ENCODE measurements around the gene ACTL8. TPM values are rescaled to one million over a fixed set of nuclear protein-coding genes. Genes with fewer than 3 reads are reported as not detected.

The ACTL8 gene
- total and polyA plus RNA-seq, 2 of the 4 experiments (the other 2 are of a cell fraction) = under 0.01 to 0.07 TPM

GRCh38 chr1:17773591-17774326 is 18.6 kb downstream of the ACTL8 start:
- Histone ChIP-seq H3K56ac (ENCODE audit: extremely low read depth, insufficient read depth, low read length) (no peak overlapping the region), H2BK15ac (ENCODE audit: low read depth, low read length) (no peak overlapping the region), H2BK5ac (ENCODE audit: low read depth, low read length, poor library complexity, severe bottlenecking) (no peak overlapping the region), H3K79me1 (ENCODE audit: low read depth in 1 of 2, low read length in 2 of 2) (no peaks in the 10 kb centered on the region), H3K4ac (ENCODE audit: low read depth, low read length) (no peak overlapping the region), H2AFZ (replicated peaks; ENCODE audit: low read length, poor library complexity) (peak overlapping the region; percentile 25), H3K4me1 (ENCODE audit: control insufficient read depth, insufficient read depth, low read length) (peaks cover 6% of the 10 kb centered on the region), H3K9me1 (ENCODE audit: insufficient read depth, low read length) (no peaks in the 10 kb centered on the region), H3K27me3 (ENCODE audit: control insufficient read depth, insufficient read depth, low read length) (peaks cover 6% of the 10 kb centered on the region; the same call in 1 of the 2 replicates), H3K23ac (ENCODE audit: low read depth, low read length) (no peak overlapping the region), H3K36me3 (ENCODE audit: control insufficient read depth, insufficient read depth, low read length) (no peaks in the 10 kb centered on the region), H4K91ac (ENCODE audit: insufficient read depth, low read depth, low read length) (no peak overlapping the region), H2BK120ac (ENCODE audit: low read depth, low read length) (no peak overlapping the region), H4K8ac (ENCODE audit: low read depth in 2 of 2, low read length in 2 of 2) (no peak overlapping the region), H2AK5ac (ENCODE audit: low read depth, low read length) (no peak overlapping the region), H3K27ac (ENCODE audit: insufficient read depth, low read length) (no peak overlapping the region), H4K5ac (ENCODE audit: low read depth, low read length) (no peak overlapping the region), H3K4me3 (ENCODE audit: insufficient read depth, low read depth, low read length) (no peak overlapping the region), H3K9me3 (ENCODE audit: control insufficient read depth, insufficient read depth, low read length) (no peaks in the 10 kb centered on the region), H4K20me1 (ENCODE audit: insufficient read depth, low read length) (no peaks in the 10 kb centered on the region), H3K9ac (ENCODE audit: low read depth, low read length) (no peak overlapping the region), H2AK9ac (replicated peaks; ENCODE audit: low read depth, low read length, poor library complexity) (no peak overlapping the region), H2BK20ac (ENCODE audit: low read depth, low read length) (no peak overlapping the region), H3K4me2 (ENCODE audit: low read depth, low read length) (no peak overlapping the region), H3K14ac (replicated peaks; ENCODE audit: low read depth, low read length) (no peak overlapping the region), H3K18ac (ENCODE audit: low read depth, low read length) (no peak overlapping the region)
- WGBS, 2 experiments (ENCODE audit: extremely low coverage in 2 of 2, insufficient read length in 1 of 2) = 90% methylated on average over 3 of the region's 16 CpGs; no CpG with 5 or more reads in 1 of the 2 experiments
- ChIA-PET POLR2A (ENCODE audit: unreplicated experiment) (no interaction called here), CTCF (no interaction called here)
- no TSS peak for BruUV-seq (replicated peaks)
- TF ChIP-seq RCOR1 (IDR thresholded peaks at IDR 0.05; ENCODE audit: insufficient replicate concordance, low read length) = no peak
- TF ChIP-seq SMC3 (IDR thresholded peaks at IDR 0.05; ENCODE audit: low read depth, low read length) = no peak
- no peak for TF ChIP-seq MAZ (IDR thresholded peaks at IDR 0.05; ENCODE audit: borderline replicate concordance, low read depth, low read length)
- no peak for TF ChIP-seq MXI1 (IDR thresholded peaks at IDR 0.05; ENCODE audit: borderline replicate concordance, low read depth, low read length)
- no peak for TF ChIP-seq ELK1 (IDR thresholded peaks at IDR 0.05; ENCODE audit: borderline replicate concordance, low read depth, low read length)
- no peak for TF ChIP-seq CEBPB (IDR thresholded peaks at IDR 0.05; ENCODE audit: low read depth, low read length)
- TF ChIP-seq CTCF (conservative IDR thresholded peaks at IDR 0.05; ENCODE audit: low read depth, low read length) = no peak
- no peak for TF ChIP-seq NFE2L2 (IDR thresholded peaks at IDR 0.05; ENCODE audit: low read depth, low read length)
- no peak for ATAC-seq (ENCODE audit: low read depth)
- dilution Hi-C loops (cut with HindIII; ENCODE audit: low sequenced_read_pairs, unreplicated experiment) = no loop called here
- intact Hi-C loops (cut with micrococcal nuclease) = no loop called here
- no peak for DNase-seq
- in situ Hi-C loops (cut with MboI; ENCODE audit: low sequenced_read_pairs) = no loop called here

Measured in IMR-90 (cell line).